ENCODE measurements around the gene KLK5.

Gene KLK5

DNA sequence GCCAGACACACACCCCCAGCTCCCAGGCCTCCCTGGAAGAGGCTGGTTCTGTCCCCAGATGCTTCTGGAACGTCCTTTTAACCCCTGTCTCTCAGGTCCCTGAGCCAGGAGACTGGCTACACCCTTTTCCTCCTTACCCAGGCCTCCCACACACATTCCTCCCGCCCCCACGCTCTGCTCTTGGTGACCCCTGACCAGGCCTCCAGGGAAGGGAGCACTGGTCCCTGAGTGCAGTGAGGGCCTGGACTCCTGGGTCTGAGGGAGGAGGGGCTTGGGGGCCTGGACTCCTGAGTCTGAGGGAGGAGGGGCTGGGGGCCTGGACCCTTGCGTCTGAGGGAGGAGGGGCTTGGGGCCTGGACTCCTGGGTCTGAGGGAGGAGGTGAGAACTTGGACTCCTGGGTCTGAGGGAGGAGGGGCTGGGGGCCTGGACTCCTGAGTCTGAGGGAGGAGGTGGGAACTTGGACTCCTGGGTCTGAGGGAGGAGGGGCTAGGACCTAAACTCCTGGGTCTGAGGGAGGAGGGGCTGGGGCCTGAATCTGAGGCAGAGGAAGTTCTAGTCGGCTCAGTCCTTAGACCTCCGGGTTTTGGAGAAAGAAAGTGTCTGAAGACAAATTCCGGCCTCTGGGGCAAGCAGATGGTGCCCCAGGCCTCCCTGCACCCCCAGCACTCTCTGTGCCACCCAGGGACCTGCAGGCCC lies 16.0 kb upstream of the KLK5 start:
- no peak for DNase-seq

DNA sequence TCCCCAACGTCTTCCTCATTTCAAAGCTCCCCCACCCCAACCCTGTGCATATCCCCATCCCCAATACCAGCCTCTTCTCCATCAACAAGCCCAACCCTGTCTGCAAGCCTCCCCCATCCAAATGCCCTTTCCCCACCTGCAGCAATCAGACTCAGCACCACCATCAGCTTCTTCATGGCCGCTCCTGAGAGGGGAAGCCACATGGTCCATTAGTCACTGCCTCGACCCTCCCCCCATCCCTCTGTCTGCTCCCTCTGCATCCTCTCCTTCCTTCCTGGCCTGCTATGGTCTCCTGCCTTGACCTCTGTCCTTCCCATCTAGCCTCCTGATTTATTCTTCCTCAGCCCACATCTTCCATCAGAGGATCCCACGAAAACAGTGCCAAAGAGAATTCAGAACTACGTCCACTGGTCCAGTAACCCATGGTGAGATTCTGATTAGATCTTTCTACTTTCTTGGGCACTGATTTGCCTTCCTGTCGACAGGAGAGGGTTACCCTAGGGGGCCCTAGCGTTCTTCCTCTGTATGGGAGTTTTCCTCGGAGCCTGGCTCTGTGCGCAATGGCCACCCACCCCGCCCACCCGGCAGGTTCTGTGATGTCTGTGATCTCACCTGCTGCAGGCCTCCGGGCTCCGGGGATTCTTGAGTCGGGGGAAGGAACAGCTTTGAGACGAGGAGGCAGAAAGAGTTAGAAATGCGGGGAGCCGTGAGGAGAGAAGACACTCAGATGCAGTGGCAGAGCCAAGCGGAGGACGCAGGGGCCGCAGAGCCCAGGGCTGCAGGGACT lies 15.3 kb upstream of the KLK5 start:
- DNase-seq = no peak

DNA sequence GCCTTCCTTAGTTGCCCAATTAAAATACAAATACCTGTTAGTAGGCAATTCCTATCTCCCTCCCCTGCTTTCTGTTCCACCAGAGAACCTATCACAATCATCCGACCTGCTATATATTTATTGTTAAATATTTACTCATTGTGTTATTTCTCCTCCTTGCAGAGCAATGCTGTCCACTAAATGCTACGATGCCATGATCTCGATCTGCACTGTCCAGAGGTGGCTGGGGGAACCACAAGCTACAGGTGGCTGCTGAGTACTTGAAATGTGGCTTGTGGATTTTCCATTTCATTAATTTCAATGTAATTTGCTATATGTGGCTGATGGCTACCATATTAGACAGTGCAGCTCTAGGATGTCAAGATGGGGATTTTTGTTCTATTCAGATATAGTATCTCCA lies 11.4 kb upstream of the KLK5 start:
- no peak for DNase-seq

DNA sequence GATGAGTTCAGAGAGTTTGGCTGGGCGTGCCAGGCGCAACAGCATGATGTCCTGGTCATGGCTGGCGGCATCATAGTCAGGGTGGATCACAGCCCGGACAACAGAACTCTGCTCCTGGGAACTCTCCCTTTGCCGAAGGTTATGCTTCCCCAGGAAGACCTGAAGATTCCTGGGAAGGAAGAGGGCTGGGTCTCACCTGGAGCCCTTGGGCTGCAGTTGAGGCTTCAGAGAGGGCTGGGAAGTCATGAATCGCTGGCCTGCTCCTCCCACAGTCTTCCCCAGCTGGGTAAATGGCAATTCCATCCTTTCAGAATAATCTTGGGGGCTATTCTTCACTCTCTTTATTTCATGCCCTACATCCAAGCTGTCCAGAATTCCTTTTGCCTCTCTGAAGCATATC lies 10.5 kb upstream of the KLK5 start:
- no peak for DNase-seq

DNA sequence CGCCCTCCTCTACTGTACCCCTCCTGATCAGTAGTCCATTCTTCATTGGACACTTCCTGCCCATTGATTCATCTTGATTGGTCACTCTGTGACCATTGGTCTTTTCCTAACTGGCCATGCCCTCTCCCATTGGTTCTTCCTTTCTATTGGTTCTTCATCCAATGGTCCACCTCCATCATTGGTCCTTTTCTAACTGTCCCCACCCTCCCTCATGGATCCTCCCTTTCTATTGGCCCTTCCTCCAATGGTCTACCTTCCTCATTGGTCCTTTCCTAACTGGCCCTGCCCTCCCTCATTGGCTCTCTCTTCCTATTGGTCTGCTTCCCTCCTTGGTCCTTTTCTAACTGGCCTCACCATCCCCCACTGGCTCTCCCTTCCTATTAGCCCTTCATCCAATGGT lies 9.4 kb upstream of the KLK5 start:
- no peak for DNase-seq

DNA sequence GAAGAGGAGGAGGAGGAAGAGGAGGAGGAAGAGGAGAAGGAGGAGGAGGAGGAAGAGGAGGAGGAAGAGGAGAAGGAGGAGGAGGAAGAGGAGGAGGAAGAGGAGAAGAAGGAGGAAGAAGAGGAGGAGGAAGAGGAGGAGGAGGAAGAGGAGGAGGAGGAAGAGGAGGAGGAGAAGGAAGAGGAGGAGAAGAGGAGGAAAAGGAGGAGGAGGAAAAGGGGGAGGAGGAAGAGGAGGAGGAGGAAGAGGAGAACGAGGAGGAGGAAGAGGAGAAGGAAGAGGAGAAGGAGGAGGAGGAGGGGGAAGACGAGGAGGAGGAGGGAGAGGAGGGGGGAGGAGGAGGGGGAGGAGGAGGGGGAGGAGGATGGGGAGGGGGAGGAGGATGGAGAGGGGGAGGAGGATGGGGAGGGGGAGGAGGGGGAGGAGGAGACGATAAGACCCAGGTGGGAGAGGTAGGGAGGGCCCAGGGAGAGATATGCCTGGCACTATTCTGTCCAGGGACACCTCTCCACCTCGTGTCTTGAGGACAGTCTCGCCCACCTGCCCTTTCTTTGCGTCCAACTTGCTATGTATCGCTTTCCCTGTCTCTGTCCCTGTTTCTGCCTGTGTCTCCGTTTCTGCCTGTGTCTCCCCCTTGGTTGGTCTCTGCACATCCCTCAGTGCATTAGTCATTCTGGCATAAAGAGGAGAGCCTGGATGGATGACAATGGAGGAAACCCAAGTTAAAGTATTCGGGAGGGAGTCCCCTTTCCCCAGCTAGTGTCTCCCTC lies 7.1 kb upstream of the KLK5 start:
- DNase-seq = no peak

DNA sequence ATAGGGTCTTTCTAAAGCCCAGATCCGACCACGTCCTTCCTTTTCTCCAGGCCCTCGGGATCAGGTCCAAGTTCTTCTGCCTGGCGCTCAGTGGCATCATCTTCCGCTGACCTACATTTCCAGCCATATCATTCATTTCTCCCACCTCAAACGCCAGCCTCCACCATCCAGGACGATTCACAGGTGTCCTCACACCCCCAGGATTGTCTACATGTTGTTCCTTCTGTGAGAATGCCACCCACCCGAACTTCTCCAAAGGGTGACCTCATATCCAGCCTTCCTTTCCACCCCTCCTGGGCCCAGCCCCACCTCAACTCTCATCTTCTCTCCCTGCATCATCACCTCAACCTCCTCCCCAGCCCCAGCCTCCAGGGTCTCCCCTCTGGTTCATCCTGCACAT lies 4.7 kb upstream of the KLK5 start:
- no peak for DNase-seq

DNA sequence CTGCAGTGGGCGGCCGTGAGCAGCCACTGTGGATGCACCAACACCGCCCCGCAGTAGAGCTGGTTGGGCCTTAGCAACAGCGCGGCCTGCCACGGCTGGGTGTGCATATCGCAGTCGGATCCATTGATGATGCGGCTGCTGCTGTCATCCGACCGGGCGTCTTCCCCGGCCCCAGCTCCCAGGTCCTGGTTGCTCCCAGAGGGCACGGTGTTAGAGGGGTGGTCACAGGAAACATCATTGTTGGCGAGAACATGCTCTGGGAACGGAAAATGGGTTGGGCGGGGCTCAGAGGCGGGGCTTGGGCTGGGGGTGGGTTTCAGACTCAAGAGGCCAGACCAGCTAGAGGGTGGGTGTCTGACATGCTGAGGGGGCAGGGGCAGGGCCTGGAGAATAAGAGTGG lies 3.0 kb downstream of the KLK5 start:
- no peak for DNase-seq

DNA sequence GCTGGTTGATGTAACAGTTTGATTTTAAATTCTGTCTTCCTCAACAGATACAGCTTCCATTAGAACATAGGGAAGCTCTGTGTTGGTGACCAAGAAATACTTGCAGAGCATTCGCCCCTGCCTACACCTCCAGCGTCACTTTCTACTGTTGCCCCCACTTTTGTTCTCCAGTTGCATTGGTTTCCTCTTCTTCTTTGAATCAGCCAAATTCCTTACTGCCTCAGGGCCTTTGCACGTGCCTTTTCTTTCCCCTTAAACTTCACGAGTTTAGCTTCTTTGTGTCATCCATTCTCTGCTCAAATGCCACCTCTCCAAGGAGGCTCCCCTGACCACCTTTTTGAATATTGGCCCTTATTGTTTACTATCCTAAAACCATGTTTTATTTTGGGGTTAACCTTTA lies 5.7 kb downstream of the KLK5 start:
- DNase-seq = no peak

DNA sequence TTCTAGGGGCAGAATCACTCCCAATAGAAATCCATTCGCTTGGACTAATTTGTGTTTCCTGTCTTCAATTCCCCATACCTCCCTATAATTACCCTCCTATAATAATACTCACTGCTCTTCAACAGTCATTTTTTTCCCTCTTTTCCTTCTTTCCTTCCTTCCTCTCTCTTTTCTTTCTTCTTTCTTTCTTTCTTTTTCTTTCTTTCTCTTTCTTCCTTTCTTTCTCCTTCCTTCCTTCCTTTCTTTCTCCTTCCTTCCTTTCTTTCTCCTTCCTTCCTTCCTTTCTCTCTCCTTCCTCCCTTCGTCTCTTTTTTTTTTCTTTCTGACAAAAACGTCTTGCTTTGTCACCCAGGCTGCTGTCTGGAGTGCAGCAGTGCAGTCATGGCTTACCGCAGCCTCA lies 8.0 kb downstream of the KLK5 start:
- no peak for DNase-seq

DNA sequence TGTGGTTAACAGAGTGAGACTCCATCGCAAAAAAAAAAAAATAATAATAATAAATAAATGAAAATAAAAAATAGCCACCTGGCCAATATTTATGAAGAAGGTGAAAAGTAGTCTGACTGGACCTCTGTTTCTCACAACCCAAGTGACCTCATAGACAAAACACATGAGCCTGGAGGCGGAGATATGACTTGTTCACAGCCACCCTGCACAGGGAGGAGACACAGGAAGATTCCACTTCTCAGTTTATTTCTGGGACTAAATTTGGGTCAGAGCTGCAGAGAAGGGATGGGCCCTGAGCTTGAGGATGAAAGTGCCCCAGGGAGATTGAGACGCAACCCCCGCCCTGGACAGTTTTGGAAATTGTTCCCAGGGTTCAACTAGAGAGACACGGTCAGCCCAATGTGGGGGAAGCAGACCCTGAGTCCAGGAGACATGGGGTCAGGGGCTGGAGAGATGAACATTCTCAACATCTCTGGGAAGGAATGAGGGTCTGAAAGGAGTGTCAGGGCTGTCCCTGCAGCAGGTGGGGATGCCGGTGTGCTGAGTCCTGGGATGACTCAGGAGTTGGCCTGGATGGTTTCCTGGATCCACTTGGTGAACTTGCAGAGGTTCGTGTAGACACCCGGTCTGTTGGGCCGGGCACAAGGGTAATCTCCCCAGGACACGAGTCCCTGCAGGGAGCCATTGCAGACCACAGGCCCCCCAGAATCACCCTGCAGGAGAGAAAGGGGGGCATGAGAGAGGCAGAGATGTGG lies 9.6 kb downstream of the KLK5 start:
- no peak for DNase-seq

DNA sequence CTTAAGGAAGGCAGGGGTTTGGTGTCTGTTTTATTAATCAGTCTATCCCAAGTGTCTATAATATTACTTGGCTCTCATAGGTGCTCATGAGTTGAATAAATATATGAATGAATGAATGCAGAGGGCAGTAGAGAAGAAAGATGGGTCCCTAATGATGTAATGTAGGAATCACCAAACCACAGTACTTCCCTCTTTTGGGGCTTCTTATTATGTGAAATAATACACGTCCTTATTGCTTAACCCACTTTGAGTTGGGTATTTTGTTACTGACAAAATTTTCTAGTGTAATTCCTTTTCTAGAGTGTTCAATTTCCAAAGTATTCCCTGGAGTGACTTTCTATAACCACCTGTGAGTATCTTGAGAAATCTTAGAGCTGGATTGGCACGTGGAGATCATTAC lies 13.2 kb downstream of the KLK5 start:
- no peak for DNase-seq

DNA sequence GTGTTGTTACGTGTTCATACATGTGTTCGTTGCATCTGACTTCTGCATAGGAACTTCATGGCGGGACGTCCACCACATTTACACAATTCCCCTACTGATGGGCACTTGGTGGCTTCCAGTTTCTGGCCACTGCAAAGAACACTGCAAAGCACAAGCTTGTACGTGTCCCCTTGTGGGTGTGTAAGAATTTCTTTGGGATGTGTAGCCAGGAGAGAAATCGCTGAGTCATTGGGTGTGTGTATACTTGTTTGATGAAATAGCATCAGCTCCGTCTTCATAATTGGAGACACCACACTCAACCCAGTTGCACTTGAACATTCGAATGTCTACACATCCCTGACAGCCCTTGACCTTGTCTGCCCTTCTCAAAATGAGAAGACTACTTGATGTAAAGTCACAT lies 19.2 kb downstream of the KLK5 start:
- DNase-seq = no peak

DNA sequence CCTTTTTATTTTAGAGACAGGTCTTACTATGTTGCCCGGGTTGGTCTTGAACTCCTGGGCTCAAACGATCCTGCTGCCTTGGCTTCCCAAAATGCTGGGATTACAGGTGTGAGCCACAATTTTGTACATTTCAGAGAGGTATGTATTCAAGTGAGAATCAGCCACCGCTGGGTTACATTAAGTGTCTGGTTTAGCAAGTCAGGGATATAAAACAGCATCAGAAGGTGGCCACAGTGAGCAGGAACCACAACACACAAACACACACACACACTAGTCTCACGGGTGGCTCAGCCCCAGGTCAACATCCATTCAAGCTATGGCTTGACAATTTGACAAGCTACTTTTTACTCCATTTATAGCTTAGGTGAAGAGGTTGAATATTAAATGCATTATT lies 20.2 kb downstream of the KLK5 start:
- DNase-seq = no peak

DNA sequence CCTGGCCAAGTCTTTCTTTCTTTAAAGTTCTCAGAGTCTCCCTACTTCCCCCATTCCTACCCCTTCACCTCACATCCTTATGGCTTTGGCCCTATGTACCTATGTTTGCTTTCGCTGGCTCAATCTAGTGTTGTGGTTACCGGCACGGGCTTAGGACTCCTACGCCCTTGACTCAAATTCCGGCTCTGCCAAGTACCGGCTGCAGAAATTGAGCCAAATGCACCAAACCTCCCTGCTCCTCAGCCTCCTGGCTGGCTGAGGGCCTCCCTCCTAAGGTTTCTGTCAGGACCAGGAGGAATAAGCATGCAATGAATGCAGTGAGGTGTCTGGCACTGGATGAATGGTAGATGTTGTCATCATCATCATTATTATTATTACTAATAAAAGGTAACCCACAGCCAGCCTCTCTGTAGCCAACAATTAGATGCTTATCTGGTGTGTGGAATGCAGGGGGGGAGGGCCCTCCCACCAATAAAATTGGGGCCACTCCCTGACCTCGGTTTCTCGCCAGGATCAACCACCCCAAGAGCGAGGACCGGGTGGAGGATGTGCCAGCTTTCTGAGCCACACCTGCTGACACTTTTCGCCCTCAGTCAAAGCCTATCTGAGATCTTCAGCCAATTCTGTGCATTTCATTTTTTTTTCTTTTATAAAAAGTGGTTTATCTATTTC lies 20.7 kb downstream of the KLK5 start:
- no peak for DNase-seq

DNA sequence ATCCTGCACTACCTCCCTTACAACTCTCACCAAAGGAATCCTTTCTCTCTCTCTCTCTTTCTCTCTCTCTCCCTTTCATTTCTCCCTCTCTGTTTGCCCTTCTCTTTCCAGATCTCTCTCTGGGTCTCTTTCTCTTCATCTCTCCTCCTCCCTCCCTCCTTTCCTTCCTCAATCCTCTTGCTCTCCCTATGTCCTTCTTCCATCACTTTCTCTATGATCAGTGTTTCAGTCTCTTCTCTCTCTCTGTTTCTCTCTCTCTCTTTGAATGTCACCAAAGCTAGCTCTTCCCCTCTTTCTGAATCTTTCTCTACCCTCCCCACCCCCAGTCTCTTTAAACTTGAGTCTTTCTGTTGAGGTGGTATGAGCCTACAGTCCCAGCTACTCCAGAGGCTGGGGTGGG lies 21.8 kb downstream of the KLK5 start:
- DNase-seq = no peak

DNA sequence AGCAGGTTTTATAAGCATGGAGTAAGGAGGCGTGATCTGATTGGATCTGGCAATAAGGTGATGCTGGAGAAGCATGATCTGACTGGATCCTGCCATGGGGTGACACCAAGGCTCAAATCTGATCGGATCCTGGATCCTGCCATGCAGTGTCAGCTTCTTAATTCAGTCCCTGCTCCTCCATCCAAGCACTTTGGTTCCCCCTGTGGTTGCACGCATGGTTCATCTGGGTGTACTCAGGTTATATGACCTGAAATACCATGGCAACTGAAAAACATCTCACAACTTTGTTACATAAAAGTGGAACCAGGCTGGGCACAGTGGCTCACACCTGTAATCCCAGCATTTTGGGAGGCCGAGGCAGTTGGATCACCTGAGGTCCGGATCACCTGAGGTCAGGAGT lies 24.0 kb downstream of the KLK5 start:
- DNase-seq = no peak

DNA sequence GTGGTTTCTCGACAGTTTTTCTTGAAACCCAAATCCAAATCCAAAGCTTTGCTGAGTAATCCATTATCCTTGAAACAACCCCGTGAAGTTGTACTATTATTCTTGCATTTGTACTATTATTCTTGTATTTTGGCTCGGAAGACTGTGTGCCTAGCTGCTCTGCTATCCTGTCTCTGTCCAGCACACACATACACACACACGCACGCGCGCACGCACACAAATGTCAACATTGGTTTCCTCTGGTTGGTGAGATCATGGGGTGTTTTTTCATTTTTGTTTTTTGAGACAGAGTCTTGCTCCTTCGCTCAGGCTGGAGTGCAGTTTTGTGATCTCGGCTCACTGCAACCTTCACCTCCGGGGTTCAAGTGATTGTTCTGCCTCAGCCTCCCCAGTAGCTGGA lies 26.7 kb downstream of the KLK5 start:
- DNase-seq = no peak

DNA sequence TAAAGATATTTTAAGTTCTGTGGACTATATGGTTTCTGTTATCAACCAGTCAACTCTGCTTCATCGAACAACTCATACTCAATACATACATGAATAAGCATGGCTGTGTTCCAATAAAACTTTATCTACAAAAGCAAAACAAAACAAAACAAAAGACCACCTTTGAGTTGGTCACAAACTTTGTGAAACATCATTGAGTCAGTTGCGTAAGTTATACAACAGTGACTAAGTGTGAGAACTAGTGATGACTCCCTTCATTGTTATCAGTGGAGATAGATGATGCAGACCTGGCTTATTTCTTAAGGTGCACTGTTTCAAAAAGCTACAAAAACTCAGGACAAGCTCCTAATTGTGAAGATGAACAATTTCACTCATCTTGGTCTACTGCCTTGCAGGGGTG lies 27.1 kb downstream of the KLK5 start:
- no peak for DNase-seq

DNA sequence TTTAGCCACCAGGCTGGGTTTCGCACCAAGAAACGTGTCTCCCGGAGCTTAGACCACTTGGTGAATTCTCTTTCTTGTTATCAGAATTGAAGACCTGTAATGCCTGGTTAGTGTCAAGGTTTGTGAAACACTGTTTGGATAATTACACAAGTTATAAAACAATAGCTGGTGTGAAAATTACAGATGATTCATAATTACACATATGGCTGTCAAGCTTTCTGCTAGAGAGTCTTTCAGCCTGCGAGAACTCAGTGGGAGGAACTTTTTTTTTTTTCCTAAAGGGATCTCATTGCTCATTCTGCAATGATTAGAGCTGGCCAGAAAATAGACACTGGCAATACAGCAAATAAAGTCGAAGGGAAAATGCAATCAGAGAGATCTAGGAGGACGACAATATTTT lies 28.3 kb downstream of the KLK5 start:
- DNase-seq = no peak

DNA sequence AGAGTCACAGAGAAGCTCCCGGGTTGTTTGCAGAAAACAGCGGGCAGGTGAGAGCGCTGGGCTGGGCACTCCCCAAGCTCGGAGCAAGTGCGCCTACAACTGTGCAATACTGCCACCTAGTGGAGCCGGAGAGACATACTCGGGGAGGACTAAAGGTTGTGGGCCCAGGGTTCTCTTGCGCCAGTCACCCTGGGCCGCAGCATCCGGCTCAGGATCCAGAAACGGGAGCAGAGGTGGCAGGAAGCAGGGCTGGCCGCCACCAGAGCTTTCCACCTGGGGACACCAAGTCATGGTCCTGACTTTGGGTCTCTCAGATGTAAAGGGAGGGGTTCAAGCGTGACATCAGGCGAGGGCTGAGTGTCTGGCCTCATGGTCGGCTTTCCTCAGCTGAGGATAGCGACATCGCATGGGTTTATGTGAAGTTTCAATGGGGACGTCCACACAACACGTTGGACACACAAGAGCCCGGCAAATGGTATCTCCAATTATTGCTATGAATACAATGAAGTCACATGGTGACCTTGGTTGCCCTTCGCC lies 30.5 kb downstream of the KLK5 start:
- peak; percentile 72 to 75 for DNase-seq
